Stimulated activated effector memory CD8-positive, alpha-beta T cell treated with anti-CD3 and anti-CD28 coated beads, Interleukin-12 subunit alpha, Interleukin-12 subunit beta, amount 100 ng/mL, for 72 hours (primary cell): Measurements from ENCODE around the gene CDH18.

Experiments
- ATAC-seq: fragments of 150-1000 bp; cut with Tn5 transposase; 2 replicates; pipeline ENCODE4 v1.10.0; 2021
- DNase-seq, 2 donors: peaks; one replicate each; pipeline ENCODE4 v3.0.0; 2021 to 2022; ENCODE audit warnings: low spot score in 2 of 2
- H3K27ac Mint-ChIP-seq: one replicate; pipeline ENCODE4 v1.8.0; 2022; ENCODE audit warnings: mild to moderate bottlenecking, mixed read lengths
- H3K36me3 Mint-ChIP-seq: one replicate; pipeline ENCODE4 v1.8.0; 2022; ENCODE audit warnings: mild to moderate bottlenecking, mixed read lengths
- H3K4me1 Mint-ChIP-seq: one replicate; pipeline ENCODE4 v1.8.0; 2022; ENCODE audit warnings: mixed read lengths
- H3K4me3 Mint-ChIP-seq: one replicate; pipeline ENCODE4 v1.8.0; 2022; ENCODE audit warnings: mild to moderate bottlenecking, mixed read lengths
- H3K9me3 Mint-ChIP-seq: one replicate; pipeline ENCODE4 v1.8.0; 2022; ENCODE audit warnings: mixed read lengths

CDH18 gene

GRCh38 chr5:19903611-19904010, 84.4 kb downstream of the CDH18 start:
- no peak overlapping the region for H3K4me3 Mint-ChIP-seq
- no peaks in the 10 kb centered on the region for H3K4me1 Mint-ChIP-seq
- H3K27ac Mint-ChIP-seq, result no peak overlapping the region
- H3K36me3 Mint-ChIP-seq, result no peaks in the 10 kb centered on the region
- DNase-seq (no peak), ATAC-seq (no peak)
- H3K9me3 Mint-ChIP-seq, result peaks cover 19% of the 10 kb centered on the region

- peaks cover 21% of the 10 kb centered on the region for H3K9me3 Mint-ChIP-seq
- ATAC-seq (no peak), DNase-seq (no peak)
- H3K27ac Mint-ChIP-seq, result no peak overlapping the region
- no peak overlapping the region for H3K4me3 Mint-ChIP-seq
- no peaks in the 10 kb centered on the region for H3K36me3 Mint-ChIP-seq
- H3K4me1 Mint-ChIP-seq, result no peaks in the 10 kb centered on the region
Measured at GRCh38 chr5:19902316-19902934, 85.6 kb downstream of the CDH18 start.

GRCh38 chr5:19900269-19900668, 87.7 kb downstream of the CDH18 start:
- ATAC-seq, result no peak
- no peaks in the 10 kb centered on the region for H3K36me3 Mint-ChIP-seq
- DNase-seq, result no peak
- H3K9me3 Mint-ChIP-seq, result peaks cover 24% of the 10 kb centered on the region
- H3K27ac Mint-ChIP-seq, result no peak overlapping the region
- H3K4me1 Mint-ChIP-seq, result no peaks in the 10 kb centered on the region
- no peak overlapping the region for H3K4me3 Mint-ChIP-seq

DNA sequence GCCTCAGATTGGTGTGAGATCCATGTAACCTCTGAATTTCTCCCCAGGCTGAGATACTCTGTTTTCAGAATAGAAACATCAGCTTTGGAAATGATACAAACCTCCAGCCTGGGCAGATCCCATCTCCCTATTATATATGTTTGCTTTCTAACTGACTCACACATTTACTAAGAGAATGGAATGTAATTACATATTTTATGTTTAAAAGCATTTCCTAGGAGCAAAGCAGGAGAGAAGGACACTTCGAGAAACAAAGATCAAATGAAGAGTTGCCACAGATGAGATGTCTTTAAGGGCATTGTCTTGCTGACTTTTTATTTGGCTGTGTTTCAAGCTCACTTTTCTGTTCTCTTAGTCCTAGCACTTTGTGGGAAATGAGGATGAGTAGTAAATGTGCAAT, 96.3 kb downstream of the CDH18 start:
- Mint-ChIP-seq H3K36me3 (no peaks in the 10 kb centered on the region), H3K9me3 (peaks cover 16% of the 10 kb centered on the region), H3K27ac (no peak overlapping the region), H3K4me1 (no peaks in the 10 kb centered on the region), H3K4me3 (no peak overlapping the region)
- ATAC-seq (no peak), DNase-seq (no peak)

DNA sequence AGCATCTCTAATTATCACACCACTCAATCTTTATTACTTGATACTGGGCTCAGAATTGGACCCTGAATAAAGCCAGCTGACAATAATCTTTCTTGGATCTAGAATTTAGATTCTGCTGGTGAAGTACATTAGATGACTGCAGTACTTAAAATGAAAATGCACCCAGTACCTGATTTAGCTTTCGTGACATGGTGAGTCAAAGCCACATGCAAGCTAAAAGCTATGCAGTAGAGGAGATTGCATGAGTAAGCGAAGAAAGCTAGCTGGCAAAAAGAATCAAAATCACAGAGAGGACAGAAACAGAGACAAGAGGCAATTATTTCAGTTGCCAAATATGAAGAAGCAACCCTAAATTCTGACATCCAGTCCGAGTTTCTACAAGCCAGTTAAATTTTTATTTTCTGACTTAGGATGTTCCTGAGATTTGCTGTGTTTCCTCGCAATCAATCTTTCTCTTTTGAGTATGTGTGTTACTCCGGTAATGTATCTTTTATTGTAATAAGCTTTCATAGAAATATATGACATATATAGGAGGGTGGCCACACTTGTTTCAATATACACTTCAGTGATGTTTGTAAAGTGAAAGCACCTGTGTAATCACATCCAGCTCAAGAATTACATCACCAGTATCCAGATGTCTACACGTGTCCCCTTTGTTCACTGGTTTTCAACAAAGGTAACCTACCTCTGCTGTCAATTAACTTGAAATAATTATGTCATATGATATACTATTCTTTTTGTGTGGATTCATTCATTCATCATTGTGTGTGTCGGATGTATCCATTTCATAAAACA, 101.7 kb downstream of the CDH18 start:
- DNase-seq (no peak), ATAC-seq (no peak)
- Mint-ChIP-seq H3K9me3 (peaks cover 8% of the 10 kb centered on the region), H3K4me1 (no peaks in the 10 kb centered on the region), H3K36me3 (no peaks in the 10 kb centered on the region), H3K27ac (no peak overlapping the region), H3K4me3 (no peak overlapping the region)

DNA sequence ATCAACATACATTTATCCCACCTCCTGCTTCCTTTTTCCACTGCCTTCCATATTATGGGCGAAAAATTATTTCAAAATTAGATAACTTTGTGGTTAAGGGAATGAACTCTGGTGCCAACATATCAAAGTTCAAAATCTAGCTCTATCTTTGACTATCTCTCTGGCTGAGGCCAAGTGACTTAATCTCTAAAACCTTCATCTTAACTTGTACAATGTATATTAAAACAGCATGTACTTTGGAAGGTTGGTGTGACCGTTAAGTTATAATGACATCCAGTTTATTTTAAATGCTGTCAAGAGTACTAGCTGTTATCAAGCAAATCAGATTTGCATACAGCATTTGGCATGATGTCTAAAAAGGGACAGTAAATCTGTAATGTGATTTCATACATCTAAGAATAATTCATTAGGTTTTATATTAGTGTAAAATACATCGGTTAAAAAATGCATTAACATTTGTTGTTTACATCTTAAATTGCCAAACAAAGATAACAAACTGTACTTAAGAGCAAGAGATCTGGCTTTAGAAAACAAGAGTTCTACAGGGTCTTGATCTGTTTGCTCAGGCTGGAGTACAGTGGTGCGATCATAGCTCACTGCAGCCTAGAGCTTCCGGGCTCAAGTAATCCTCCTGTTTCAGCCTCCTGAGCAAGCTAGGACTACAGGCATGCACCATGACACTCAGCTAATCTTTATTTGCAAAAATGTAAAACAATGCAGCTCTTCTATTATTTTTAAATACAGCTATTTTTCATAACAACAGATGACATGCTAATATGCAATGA, 102.8 kb downstream of the CDH18 start:
- H3K4me3 Mint-ChIP-seq, result no peak overlapping the region
- no peak for ATAC-seq
- no peaks in the 10 kb centered on the region for H3K36me3 Mint-ChIP-seq
- no peak for DNase-seq
- H3K27ac Mint-ChIP-seq, result no peak overlapping the region
- peaks cover 5% of the 10 kb centered on the region for H3K9me3 Mint-ChIP-seq
- H3K4me1 Mint-ChIP-seq, result no peaks in the 10 kb centered on the region

DNA sequence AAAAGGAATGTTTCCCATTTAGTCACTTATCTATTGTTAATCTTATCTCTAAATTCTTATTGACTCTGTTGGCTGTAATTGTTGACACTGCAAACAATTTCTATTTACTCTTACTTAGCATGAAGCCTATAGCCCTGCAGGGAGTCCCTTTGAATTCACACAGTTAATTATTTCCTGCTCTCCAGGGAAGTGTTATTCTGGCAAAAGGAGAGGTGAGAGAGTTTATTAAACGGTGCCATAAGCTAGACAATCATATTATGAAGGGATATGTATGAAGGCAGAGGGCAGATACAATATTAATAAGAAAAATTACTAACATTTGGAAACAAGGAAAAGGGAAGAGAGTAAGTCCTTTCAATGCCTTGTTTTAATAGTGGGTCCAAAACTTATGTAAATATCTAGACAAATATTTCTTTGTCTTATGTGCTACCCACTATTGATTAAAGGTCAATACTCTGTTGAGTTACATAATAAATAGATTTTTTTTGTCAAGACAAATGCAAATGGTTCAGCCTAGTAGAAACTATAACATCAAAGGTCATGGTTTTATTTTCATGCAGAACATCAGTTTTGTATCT, 107.1 kb downstream of the CDH18 start:
- H3K4me1 Mint-ChIP-seq, result no peaks in the 10 kb centered on the region
- DNase-seq, result no peak
- no peak overlapping the region for H3K4me3 Mint-ChIP-seq
- no peak overlapping the region for H3K27ac Mint-ChIP-seq
- no peaks in the 10 kb centered on the region for H3K36me3 Mint-ChIP-seq
- no peaks in the 10 kb centered on the region for H3K9me3 Mint-ChIP-seq
- no peak for ATAC-seq

DNA sequence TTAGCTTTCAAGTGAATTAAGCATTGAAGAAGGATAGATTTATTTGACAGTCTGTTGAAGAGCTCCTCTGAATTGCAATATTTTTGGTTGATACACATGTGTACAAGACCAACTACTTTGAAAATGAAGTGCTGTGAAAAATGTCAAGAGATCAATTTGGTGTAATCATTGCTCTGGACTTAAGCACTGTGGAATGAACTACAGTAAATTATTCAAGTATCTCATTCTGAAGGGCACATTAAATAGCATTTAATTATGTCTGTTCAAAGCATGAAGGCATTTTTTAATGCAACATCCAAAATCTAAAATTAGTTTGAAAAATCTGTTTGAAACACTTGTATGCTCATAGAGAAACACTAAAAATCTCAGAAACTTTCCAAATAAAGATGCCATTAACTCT, 107.5 kb downstream of the CDH18 start:
- no peak overlapping the region for H3K27ac Mint-ChIP-seq
- H3K4me3 Mint-ChIP-seq, result no peak overlapping the region
- DNase-seq (no peak), ATAC-seq (no peak)
- no peaks in the 10 kb centered on the region for H3K9me3 Mint-ChIP-seq
- no peaks in the 10 kb centered on the region for H3K4me1 Mint-ChIP-seq
- H3K36me3 Mint-ChIP-seq, result no peaks in the 10 kb centered on the region

DNA sequence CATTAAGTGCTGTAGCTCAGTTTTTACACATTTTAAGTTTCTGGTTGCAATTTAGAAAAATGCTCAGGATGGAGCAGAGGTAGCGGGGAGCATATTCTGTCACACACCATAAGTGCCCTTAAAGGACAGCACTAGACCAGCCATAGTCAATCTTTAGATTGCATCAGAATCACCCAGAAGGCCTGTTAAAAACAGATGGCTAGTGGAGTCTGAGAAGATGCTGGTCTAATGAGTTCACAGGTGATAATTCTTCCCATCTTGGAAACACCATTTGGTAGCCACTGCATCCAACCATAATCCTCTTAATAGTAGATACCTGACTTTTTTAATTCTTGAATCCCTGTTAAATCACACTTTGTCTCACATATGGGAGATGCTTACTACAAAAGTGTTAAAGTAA, 113.2 kb downstream of the CDH18 start:
- no peak overlapping the region for H3K4me3 Mint-ChIP-seq
- no peaks in the 10 kb centered on the region for H3K36me3 Mint-ChIP-seq
- H3K4me1 Mint-ChIP-seq, result no peaks in the 10 kb centered on the region
- DNase-seq (no peak), ATAC-seq (no peak)
- H3K27ac Mint-ChIP-seq, result no peak overlapping the region
- H3K9me3 Mint-ChIP-seq, result peaks cover 7% of the 10 kb centered on the region

DNA sequence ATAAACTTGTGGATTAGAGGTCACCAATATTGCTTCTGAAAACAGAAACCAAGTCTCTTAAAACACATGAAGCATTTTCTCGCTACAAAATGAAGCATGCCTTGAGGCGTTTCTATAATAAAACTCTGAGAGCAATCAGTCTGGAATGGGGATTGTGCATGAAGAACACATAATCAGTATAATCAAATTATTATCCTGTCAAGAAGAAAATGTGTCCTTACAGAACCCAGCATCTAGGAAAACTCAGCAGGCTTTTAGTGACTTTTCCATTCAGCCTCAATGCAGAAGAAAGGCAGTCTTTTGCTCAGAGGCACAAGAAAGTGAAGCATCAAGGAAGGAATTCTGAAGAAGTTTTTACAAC, 121.9 kb downstream of the CDH18 start:
- DNase-seq (no peak), ATAC-seq (no peak)
- Mint-ChIP-seq H3K4me1 (no peaks in the 10 kb centered on the region), H3K36me3 (no peaks in the 10 kb centered on the region), H3K4me3 (no peak overlapping the region), H3K9me3 (peaks cover 19% of the 10 kb centered on the region), H3K27ac (no peak overlapping the region)

- Mint-ChIP-seq H3K4me3 (no peak overlapping the region), H3K9me3 (peaks cover 21% of the 10 kb centered on the region), H3K36me3 (no peaks in the 10 kb centered on the region), H3K27ac (no peak overlapping the region), H3K4me1 (no peaks in the 10 kb centered on the region)
- ATAC-seq, result no peak
- DNase-seq, result no peak
Measured at GRCh38 chr5:19865336-19866089, 122.5 kb downstream of the CDH18 start.

- no peak for ATAC-seq
- H3K4me1 Mint-ChIP-seq, result no peaks in the 10 kb centered on the region
- H3K36me3 Mint-ChIP-seq, result no peaks in the 10 kb centered on the region
- H3K9me3 Mint-ChIP-seq, result peaks cover 22% of the 10 kb centered on the region
- no peak overlapping the region for H3K4me3 Mint-ChIP-seq
- no peak for DNase-seq
- H3K27ac Mint-ChIP-seq, result no peak overlapping the region
Measured at GRCh38 chr5:19862711-19863110, 125.3 kb downstream of the CDH18 start.

GRCh38 chr5:19859020-19859419, 129.0 kb downstream of the CDH18 start:
- no peak overlapping the region for H3K27ac Mint-ChIP-seq
- H3K9me3 Mint-ChIP-seq, result peaks cover 21% of the 10 kb centered on the region
- ATAC-seq (no peak), DNase-seq (no peak)
- H3K4me3 Mint-ChIP-seq, result no peak overlapping the region
- no peaks in the 10 kb centered on the region for H3K36me3 Mint-ChIP-seq
- H3K4me1 Mint-ChIP-seq, result no peaks in the 10 kb centered on the region

GRCh38 chr5:19855931-19856330, 132.1 kb downstream of the CDH18 start:
- DNase-seq (no peak), ATAC-seq (no peak)
- Mint-ChIP-seq H3K4me3 (no peak overlapping the region), H3K36me3 (no peaks in the 10 kb centered on the region), H3K9me3 (peaks cover 10% of the 10 kb centered on the region), H3K27ac (no peak overlapping the region), H3K4me1 (no peaks in the 10 kb centered on the region)

GRCh38 chr5:19855453-19855852, 132.5 kb downstream of the CDH18 start:
- Mint-ChIP-seq H3K36me3 (no peaks in the 10 kb centered on the region), H3K4me1 (no peaks in the 10 kb centered on the region), H3K9me3 (peaks cover 10% of the 10 kb centered on the region), H3K27ac (no peak overlapping the region), H3K4me3 (no peak overlapping the region)
- no peak for ATAC-seq
- no peak for DNase-seq
